Thyroid gland (tissue), 4 donors: ENCODE measurements around the gene SLC17A7.

Experiments used
- CTCF ChIP-seq, 6 experiments: fragments of 200-600 bp in 3 of 6; fragments of 450-650 bp in 3 of 6; sonication (generic) in 3 of 6; IDR thresholded peaks; one replicate each; pipeline ENCODE4 v1.5.1; 2016 to 2019; ENCODE audit warnings: antibody characterized with exemption in 6 of 6, mild to moderate bottlenecking in 2 of 6, inconsistent platforms in 1 of 6, moderate library complexity in 1 of 6
- POLR2A ChIP-seq, 2 donors: fragments of 450-650 bp; IDR thresholded peaks; one replicate each; pipeline ENCODE4 v1.6.1; 2017; ENCODE audit warnings: antibody characterized with exemption in 2 of 2, mild to moderate bottlenecking in 2 of 2, moderate library complexity in 1 of 2

- TF ChIP-seq CTCF (IDR thresholded peaks at IDR 0.05): no peak
- TF ChIP-seq POLR2A (IDR thresholded peaks at IDR 0.05): no peak
These were observed 31.8 kb downstream of the SLC17A7 start for GRCh38 chr19:49409441-49410029.
